Activated B cell treated with CpG ODN at 0.5 μM for 24 hours (primary cell): ENCODE measurements around the gene CHST10. TPM values are rescaled to one million over a fixed set of nuclear protein-coding genes. Genes with fewer than 3 reads are reported as not detected.
"Not testable (repeated sequence)": the region's sequence is repeated elsewhere in the genome, so short reads cannot be mapped to it uniquely, and the experiment has no call there.

Experiments
- ATAC-seq: fragments of 200-7000 bp; cut with Tn5 transposase; one replicate; pipeline ENCODE4 v1.10.0; 2021; ENCODE audit warnings: low read depth, mild to moderate bottlenecking, moderate library complexity
- CTCF ChIA-PET: fragments of 350-600 bp; sonication (Branson Sonifier 250); formaldehyde crosslinking; loops from one replicate; lab custom pipeline; 2021; ENCODE audit warnings: antibody characterized with exemption; lab: Charles Lee
- POLR2A ChIA-PET: fragments of 350-600 bp; sonication (Branson Sonifier 250); formaldehyde crosslinking; loops from one replicate; lab custom pipeline; 2021; ENCODE audit warnings: antibody characterized with exemption; lab: Charles Lee
- DNase-seq: peaks from one replicate; pipeline ENCODE4 v3.0.0; 2022
- H3K27ac Mint-ChIP-seq: one replicate; pipeline ENCODE4 v1.8.0; 2020; ENCODE audit warnings: mixed read lengths
- H3K27me3 Mint-ChIP-seq: one replicate; pipeline ENCODE4 v1.8.0; 2021; ENCODE audit warnings: mixed read lengths
- H3K36me3 Mint-ChIP-seq: one replicate; pipeline ENCODE4 v1.8.0; 2021; ENCODE audit warnings: low read depth, mixed read lengths
- H3K4me1 Mint-ChIP-seq: one replicate; pipeline ENCODE4 v1.8.0; 2021; ENCODE audit warnings: mixed read lengths
- H3K4me3 Mint-ChIP-seq: one replicate; pipeline ENCODE4 v1.8.0; 2020; ENCODE audit warnings: mild to moderate bottlenecking, mixed read lengths
- H3K9me3 Mint-ChIP-seq: one replicate; pipeline ENCODE4 v1.8.0; 2020; ENCODE audit warnings: mixed read lengths
- intact Hi-C: fragments of 100-400 bp; cut with micrococcal nuclease; formaldehyde crosslinking; loops from one replicate; pipeline ENCODE4 v1.15.1; 2024
- total RNA-seq: library from RNA; stranded (reverse); gene quantifications from 2 replicates; pipeline ENCODE4 v1.2.3, GENCODE V29; 2022
- TF ChIP-seq, protein P1 (sequence below): fragments of 200-600 bp; IDR thresholded peaks from one replicate; pipeline ENCODE4 v1.8.0; 2022; ENCODE audit warnings: antibody characterized with exemption, mild to moderate bottlenecking

CHST10 gene
- total RNA-seq, 1 donor from 2014 or later, result 21.0 TPM

DNA sequence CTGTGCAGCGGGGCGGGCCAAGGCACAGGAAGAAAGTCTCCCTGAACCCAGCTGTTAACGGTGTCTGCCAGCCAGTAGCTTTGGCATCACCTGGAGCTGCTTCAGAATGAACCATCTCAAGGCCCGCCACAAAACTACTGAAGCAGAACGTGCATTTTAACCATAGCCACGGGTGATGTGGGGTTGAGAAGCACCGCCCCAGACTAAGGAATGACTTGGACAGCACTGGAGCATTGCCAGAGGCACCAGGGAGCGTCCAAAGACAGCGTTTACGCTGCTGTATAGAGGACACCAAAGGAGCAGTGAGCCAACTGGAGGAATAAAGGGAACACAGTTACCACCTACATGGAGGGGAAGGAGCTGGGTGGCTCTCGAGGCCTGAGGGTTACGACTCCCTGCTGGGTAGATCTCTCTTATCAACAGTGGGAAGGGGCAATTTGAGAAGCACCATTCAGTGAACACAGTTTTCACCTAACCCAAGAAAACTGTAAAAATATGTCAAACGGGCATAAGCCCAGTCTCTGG lies 66.7 kb downstream of the CHST10 start:
- H3K4me3 Mint-ChIP-seq, result no peak overlapping the region
- POLR2A ChIA-PET, result no interaction called here
- peaks cover 21% of the 10 kb centered on the region for H3K27me3 Mint-ChIP-seq
- TF ChIP-seq, protein P1, sequence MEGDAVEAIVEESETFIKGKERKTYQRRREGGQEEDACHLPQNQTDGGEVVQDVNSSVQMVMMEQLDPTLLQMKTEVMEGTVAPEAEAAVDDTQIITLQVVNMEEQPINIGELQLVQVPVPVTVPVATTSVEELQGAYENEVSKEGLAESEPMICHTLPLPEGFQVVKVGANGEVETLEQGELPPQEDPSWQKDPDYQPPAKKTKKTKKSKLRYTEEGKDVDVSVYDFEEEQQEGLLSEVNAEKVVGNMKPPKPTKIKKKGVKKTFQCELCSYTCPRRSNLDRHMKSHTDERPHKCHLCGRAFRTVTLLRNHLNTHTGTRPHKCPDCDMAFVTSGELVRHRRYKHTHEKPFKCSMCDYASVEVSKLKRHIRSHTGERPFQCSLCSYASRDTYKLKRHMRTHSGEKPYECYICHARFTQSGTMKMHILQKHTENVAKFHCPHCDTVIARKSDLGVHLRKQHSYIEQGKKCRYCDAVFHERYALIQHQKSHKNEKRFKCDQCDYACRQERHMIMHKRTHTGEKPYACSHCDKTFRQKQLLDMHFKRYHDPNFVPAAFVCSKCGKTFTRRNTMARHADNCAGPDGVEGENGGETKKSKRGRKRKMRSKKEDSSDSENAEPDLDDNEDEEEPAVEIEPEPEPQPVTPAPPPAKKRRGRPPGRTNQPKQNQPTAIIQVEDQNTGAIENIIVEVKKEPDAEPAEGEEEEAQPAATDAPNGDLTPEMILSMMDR, result no peak
- peaks cover 4% of the 10 kb centered on the region for H3K9me3 Mint-ChIP-seq
- CTCF ChIA-PET, result no interaction called here
- no peak for ATAC-seq
- DNase-seq, result no peak
- intact Hi-C loops, result no loop called here
- H3K27ac Mint-ChIP-seq, result no peak overlapping the region
- H3K4me1 Mint-ChIP-seq, result no peaks in the 10 kb centered on the region
- no peaks in the 10 kb centered on the region for H3K36me3 Mint-ChIP-seq

- CTCF ChIA-PET, H3K4me3 Mint-ChIP-seq, H3K36me3 Mint-ChIP-seq, H3K4me1 Mint-ChIP-seq, DNase-seq, POLR2A ChIA-PET, ATAC-seq, intact Hi-C loops, H3K27ac Mint-ChIP-seq: not testable (repeated sequence)
- peaks cover 26% of the 10 kb centered on the region for H3K27me3 Mint-ChIP-seq
- H3K9me3 Mint-ChIP-seq, result peaks cover 17% of the 10 kb centered on the region
Measured at GRCh38 chr2:100345144-100345543, 72.3 kb downstream of the CHST10 start.

DNA sequence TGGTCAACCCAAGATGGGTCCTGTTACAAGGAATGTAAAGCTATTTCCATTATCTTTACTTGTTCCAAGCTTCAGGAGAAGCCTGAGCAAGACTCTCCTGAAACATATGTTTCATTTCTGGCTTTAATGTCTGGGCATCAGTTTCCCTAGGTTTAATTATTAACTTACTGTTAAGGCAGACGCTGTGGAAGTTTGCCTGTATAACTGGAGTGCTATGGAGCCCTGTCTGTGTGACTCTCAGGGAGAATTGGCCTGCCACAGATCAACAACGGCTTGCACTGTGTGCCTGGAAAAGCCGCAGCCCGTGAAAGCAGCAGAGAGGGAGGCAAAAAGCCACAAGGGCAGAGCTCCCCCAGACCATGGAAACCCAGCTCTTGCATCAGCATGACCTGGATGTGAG lies 73.0 kb downstream of the CHST10 start:
- Mint-ChIP-seq H3K4me1 (no peaks in the 10 kb centered on the region), H3K9me3 (peaks cover 14% of the 10 kb centered on the region)
- CTCF ChIA-PET, result no interaction called here

GRCh38 chr2:100342466-100342865 lies 75.0 kb downstream of the CHST10 start:
- DNase-seq, CTCF ChIA-PET, H3K27ac Mint-ChIP-seq, intact Hi-C loops, H3K4me3 Mint-ChIP-seq, H3K4me1 Mint-ChIP-seq, ATAC-seq, H3K36me3 Mint-ChIP-seq, POLR2A ChIA-PET: not testable (repeated sequence)
- H3K9me3 Mint-ChIP-seq, result peaks cover 13% of the 10 kb centered on the region
- H3K27me3 Mint-ChIP-seq, result peaks cover 23% of the 10 kb centered on the region

More for the DNA sequence above, 73.0 kb downstream of the CHST10 start:
- Mint-ChIP-seq H3K4me3 (no peak overlapping the region), H3K27me3 (peaks cover 25% of the 10 kb centered on the region), H3K27ac (no peak overlapping the region), H3K36me3 (no peaks in the 10 kb centered on the region)
- ATAC-seq (no peak), DNase-seq (no peak)
- POLR2A ChIA-PET, result no interaction called here
- intact Hi-C loops, result no loop called here
- TF ChIP-seq, protein P1, result no peak

Other genes with a start within 250 kb of the CHST10 start
- gene LONRF2, start 95.2 kb downstream of the CHST10 start, total RNA-seq, result 0.09 and 0.17 TPM in 2 replicates
- not detected in 2 replicates for gene NMS, start 52.8 kb upstream of the CHST10 start, total RNA-seq
- 26.1 and 27.8 TPM in 2 replicates for gene PDCL3, start 145.3 kb upstream of the CHST10 start, total RNA-seq